GM21825 (cell line): ENCODE data around the gene RYR1.
A peak's percentile ranks its signal among the peaks of the same experiment; 100 is the strongest.
"Not testable (repeated sequence)": the region's sequence is repeated elsewhere in the genome, so short reads cannot be mapped to it uniquely, and the experiment has no call there.

ENCODE experiments used
- ATAC-seq: cut with Tn5 transposase; IDR thresholded peaks from one replicate; pipeline ENCODE4 v1.9.1; 2021; ENCODE audit warnings: mild to moderate bottlenecking, moderate library complexity; ENCODE audit not compliant: unreplicated experiment

The RYR1 gene

GRCh38 chr19:38488096-38488495 lies 54.6 kb downstream of the RYR1 start:
- no peak for ATAC-seq

- ATAC-seq = no peak
Observed at GRCh38 chr19:38488776-38489481, 55.4 kb downstream of the RYR1 start.

- ATAC-seq = no peak
Observed at GRCh38 chr19:38490861-38491260, 57.4 kb downstream of the RYR1 start.

- no peak for ATAC-seq
Observed at GRCh38 chr19:38492181-38492813, 58.8 kb downstream of the RYR1 start.

- no peak for ATAC-seq
Observed at GRCh38 chr19:38494379-38494778, 60.9 kb downstream of the RYR1 start.

GRCh38 chr19:38495375-38495774 lies 61.9 kb downstream of the RYR1 start:
- not testable (repeated sequence) for ATAC-seq

GRCh38 chr19:38496116-38496515 lies 62.6 kb downstream of the RYR1 start:
- no peak for ATAC-seq

GRCh38 chr19:38496603-38497487 lies 63.4 kb downstream of the RYR1 start:
- no peak for ATAC-seq

- no peak for ATAC-seq
Observed at GRCh38 chr19:38497907-38498306, 64.4 kb downstream of the RYR1 start.

GRCh38 chr19:38499532-38499931 lies 66.0 kb downstream of the RYR1 start:
- no peak for ATAC-seq

- no peak for ATAC-seq
Observed at GRCh38 chr19:38500450-38500849, 67.0 kb downstream of the RYR1 start.

GRCh38 chr19:38502410-38503076 lies 69.1 kb downstream of the RYR1 start:
- no peak for ATAC-seq

- no peak for ATAC-seq
Observed at GRCh38 chr19:38503077-38503410, 69.6 kb downstream of the RYR1 start.

GRCh38 chr19:38505958-38506357 lies 72.5 kb downstream of the RYR1 start:
- ATAC-seq = no peak

GRCh38 chr19:38506375-38506722 lies 72.9 kb downstream of the RYR1 start:
- no peak for ATAC-seq

- ATAC-seq = peak; percentile 80
Observed at GRCh38 chr19:38506723-38507550, 73.4 kb downstream of the RYR1 start.

GRCh38 chr19:38507551-38508127 lies 74.1 kb downstream of the RYR1 start:
- ATAC-seq = no peak

- ATAC-seq = no peak
Observed at GRCh38 chr19:38508507-38508906, 75.0 kb downstream of the RYR1 start.

GRCh38 chr19:38509027-38509426 lies 75.5 kb downstream of the RYR1 start:
- no peak for ATAC-seq

- no peak for ATAC-seq
Observed at GRCh38 chr19:38511074-38511708, 77.7 kb downstream of the RYR1 start.
